Measurements from ENCODE around the gene NME3.

The NME3 gene

DNA sequence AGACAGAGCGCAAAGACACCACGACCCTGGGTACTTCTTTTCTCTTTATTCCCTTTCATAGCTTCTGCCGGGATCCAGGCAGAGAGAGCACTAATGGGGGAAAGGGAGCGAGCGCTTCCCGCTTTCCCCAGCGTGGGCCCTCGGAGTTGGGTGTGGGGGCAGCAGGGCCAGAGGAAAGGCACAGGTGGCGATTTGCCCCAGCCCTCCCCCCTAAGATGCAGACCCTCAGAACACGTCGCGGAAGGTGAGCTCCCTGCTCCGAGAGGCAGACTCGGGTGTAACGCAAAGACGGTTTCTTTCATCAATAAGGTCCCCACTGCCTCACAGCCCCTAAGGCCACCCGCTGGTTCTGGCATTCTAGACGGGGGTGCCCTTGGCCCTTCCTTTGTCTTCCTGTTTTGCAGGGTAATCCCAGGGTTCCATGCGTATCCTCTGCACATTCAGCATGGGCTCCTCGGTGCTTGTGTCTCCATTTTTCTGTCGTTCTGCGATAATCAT lies 570 bp upstream of the NME3 start:
- H3K4me3 ChIP-seq (replicated peaks; ENCODE audit: low read depth, low read length): peak overlapping the region; percentile 74
- TF ChIP-seq, protein P1, sequence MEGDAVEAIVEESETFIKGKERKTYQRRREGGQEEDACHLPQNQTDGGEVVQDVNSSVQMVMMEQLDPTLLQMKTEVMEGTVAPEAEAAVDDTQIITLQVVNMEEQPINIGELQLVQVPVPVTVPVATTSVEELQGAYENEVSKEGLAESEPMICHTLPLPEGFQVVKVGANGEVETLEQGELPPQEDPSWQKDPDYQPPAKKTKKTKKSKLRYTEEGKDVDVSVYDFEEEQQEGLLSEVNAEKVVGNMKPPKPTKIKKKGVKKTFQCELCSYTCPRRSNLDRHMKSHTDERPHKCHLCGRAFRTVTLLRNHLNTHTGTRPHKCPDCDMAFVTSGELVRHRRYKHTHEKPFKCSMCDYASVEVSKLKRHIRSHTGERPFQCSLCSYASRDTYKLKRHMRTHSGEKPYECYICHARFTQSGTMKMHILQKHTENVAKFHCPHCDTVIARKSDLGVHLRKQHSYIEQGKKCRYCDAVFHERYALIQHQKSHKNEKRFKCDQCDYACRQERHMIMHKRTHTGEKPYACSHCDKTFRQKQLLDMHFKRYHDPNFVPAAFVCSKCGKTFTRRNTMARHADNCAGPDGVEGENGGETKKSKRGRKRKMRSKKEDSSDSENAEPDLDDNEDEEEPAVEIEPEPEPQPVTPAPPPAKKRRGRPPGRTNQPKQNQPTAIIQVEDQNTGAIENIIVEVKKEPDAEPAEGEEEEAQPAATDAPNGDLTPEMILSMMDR (IDR thresholded peaks at IDR 0.05; ENCODE audit: low read length, missing control alignments): no peak
- no peak for DNase-seq (ENCODE audit: low read depth)

DNA sequence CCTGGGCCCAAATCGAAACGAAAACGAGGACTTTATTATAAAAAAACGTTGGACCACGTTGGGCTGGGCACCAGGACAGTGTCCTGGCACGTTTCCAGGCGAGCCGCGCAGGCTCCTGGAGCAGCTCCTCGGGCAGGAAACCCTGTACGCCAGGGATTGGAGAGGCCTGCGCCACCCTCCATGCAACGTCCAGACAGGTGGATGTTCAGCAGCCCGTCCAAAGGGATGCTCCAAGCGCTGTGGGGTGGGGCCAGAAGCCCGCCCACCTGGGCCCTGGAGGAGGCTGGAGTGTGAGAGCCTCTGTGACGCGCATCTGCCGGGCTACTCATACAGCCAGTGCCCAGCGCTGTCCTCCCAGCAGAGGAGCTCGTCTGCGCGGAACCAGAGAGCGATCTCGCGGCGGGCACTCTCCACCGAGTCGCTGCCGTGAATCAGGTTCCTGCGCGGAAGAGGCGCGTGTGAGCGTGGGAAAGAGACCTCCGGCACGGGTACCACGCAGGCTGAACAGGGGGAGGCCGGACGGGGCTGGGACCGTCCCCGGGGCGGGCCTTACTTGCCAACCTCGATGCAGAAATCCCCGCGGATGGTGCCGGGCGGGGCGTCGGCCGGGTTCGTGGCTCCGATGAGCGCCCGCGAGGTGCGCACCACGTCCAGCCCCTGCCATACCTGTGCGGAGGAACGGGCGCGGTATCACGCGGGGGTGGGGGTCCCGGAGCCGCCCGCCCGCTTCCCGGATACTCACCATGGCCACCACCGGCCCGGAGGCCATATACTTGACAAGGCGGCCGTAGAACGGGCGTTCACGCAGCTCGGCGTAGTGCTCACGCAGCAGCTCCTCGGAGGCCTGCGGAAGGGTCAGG lies 785 bp downstream of the NME3 start:
- DNase-seq (ENCODE audit: low read depth): peak; percentile 46
- TF ChIP-seq, protein P1 (IDR thresholded peaks at IDR 0.05; ENCODE audit: low read length, missing control alignments): no peak
- H3K4me3 ChIP-seq (replicated peaks; ENCODE audit: low read depth, low read length): peak overlapping the region; percentile 74

DNA sequence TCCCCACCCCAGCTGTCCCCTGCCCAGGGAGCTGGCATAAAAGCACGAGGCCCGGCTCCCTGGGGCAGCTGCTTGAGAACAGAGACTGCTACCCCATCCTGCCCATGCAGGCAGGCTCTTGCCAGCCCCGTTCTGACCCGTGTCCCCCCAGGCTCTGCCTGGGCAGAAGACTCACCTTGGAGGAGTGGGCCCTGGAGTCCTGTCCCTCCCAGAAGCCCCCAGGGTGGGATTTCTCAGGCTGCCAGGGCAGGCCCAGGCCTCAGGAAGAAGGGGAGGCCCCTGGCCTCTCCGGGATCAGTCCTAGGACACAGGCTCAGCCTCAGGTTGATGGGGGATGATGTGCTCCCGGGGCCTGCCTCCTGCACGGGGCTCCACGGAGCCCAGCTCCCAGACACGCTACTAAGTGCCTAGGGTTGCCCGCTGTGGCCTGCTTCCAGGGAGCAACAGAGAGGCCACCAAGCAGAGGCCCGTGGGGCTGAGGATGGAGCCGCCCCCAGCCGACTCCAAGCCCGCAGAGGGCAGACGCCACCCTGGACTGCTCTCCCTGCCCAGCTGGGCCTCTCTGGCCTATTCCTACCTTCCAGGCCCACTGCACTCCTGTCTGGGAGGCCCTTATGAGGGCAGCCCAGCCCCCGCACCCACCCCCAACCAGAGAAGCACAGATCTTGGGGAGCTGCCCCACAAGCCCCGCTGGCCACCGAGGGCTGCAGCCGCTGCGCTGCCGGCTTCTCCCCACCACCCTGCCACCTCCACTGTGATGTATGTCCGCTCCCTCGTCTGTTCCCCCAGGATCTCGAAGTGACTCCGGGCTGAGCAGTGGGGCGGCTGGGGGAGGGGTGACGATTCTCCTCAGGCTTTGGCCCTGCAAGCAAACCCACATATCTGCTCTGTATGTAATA lies 1.7 kb downstream of the NME3 start:
- no peak for DNase-seq (ENCODE audit: low read depth)
- H3K4me3 ChIP-seq (replicated peaks; ENCODE audit: low read depth, low read length): peak overlapping the region; percentile 74
- TF ChIP-seq, protein P1 (IDR thresholded peaks at IDR 0.05; ENCODE audit: low read length, missing control alignments): no peak

DNA sequence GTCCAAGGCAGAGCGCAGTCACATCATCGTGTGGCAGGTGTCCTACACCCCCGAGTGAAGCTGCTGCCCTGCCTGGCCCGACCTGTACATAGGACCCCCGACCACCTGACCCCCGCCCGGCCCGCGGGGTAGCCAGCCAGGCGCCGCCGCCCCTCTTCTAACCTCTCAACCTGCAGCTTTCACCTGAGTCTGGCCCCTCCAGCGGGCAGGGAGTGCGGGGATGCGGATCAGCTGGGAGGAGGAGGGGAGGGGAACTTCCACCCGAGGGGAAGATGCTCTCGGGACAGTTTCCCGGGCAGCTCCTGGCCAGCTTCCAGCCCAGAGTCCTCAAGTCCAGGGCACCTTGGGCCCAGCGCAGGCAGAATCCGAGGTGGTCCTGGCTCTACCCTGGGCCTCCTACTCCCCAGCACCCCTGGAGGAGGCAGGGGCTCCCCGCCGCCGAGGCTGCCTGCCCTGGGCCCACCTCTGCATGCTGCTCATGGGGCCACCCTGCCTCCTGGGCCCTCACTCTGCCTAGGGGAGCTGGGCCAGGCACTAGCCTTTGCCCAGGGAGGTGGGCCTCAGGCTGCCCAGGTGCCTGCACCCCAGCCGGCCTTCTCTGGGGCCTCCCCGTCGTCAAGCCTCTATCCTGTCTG lies 2.5 kb downstream of the NME3 start:
- no peak for DNase-seq (ENCODE audit: low read depth)
- H3K4me3 ChIP-seq (replicated peaks; ENCODE audit: low read depth, low read length): no peak overlapping the region
- TF ChIP-seq, protein P1 (IDR thresholded peaks at IDR 0.05; ENCODE audit: low read length, missing control alignments): no peak

DNA sequence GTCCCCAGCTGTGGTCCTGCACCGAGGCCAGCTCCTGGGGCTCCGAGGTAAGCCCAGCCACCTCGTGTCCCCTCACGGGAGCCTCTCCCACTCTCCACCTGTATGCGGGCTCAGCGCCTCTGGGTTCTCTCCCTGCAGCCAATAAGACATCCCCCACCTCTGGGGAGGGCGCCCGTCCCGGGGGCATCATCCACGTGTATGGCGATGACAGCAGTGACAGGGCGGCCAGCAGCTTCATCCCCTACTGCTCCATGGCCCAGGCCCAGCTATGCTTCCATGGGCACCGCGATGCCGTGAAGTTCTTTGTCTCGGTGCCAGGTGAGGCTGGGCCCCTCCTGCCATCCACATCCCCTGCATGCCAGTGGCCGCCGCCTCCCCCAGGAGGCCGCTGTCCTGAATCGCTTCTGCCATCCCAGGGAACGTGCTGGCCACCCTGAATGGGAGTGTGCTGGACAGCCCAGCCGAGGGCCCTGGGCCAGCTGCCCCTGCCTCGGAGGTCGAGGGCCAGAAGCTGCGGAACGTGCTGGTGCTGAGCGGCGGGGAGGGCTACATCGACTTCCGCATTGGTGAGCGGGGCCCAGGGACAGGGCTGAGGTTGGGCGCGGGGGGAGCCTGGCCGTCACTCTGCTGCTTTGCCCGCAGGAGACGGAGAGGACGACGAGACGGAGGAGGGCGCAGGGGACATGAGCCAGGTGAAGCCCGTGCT lies 3.1 kb downstream of the NME3 start:
- TF ChIP-seq, protein P1 (IDR thresholded peaks at IDR 0.05; ENCODE audit: low read length, missing control alignments): no peak
- DNase-seq (ENCODE audit: low read depth): no peak
- no peak overlapping the region for H3K4me3 ChIP-seq (replicated peaks; ENCODE audit: low read depth, low read length)
